HCT116 (cell line): Measurements from ENCODE around the gene CCL11. TPM values are rescaled to one million over a fixed set of nuclear protein-coding genes. Genes with fewer than 3 reads are reported as not detected.

Experiments
- ATAC-seq: fragments of 200-7000 bp; cut with Tn5 transposase; 2 replicates; pipeline ENCODE4 v1.9.1; 2020; ENCODE audit warnings: mild to moderate bottlenecking, moderate library complexity
- BruUV-seq: library from RNA; stranded (reverse); fragments of 400-500 nt; replicated peaks from 2 replicates; lab custom pipeline; 2021; lab: Mats Ljungman, UMichigan
- CTCF ChIA-PET: fragments of 300-600 bp; sonication (Branson Sonifier 250); formaldehyde crosslinking; loops from one replicate; lab custom pipeline; 2021; ENCODE audit warnings: antibody characterized with exemption; lab: Charles Lee
- POLR2A ChIA-PET: fragments of 300-600, 350-600 bp; sonication (Branson Sonifier 250); formaldehyde crosslinking; loops from one replicate; lab custom pipeline; 2021; ENCODE audit warnings: antibody characterized with exemption; lab: Charles Lee
- RAD21 ChIA-PET, 2 experiments: fragments of 300-600 bp; sonication (Branson Sonifier 250); formaldehyde crosslinking; loops; one replicate each; lab custom pipeline; 2023; ENCODE audit warnings: low total read pairs in 2 of 2; ENCODE audit not compliant: uncharacterized antibody in 2 of 2, unreplicated experiment in 2 of 2, low non-redundant PET in 1 of 2; lab: Charles Lee
- DNase-seq: peaks from one replicate; pipeline ENCODE4 v3.0.0-alpha.2; 2010; ENCODE audit warnings: low read depth, low spot score
- H2AFZ ChIP-seq: fragments of 200-600 bp; shearing (Covaris generic), sonication (generic); 2 replicates; pipeline ENCODE4 v1.6.1; 2017; ENCODE audit warnings: low read depth, mixed run types, mixed read lengths, antibody characterized with exemption, low read length; ENCODE audit not compliant: poor library complexity, severe bottlenecking
- H3K27ac ChIP-seq: 2 replicates; pipeline ENCODE4 v1.5.1; 2012; ENCODE audit warnings: low read depth, low read length
- H3K27me3 ChIP-seq: fragments of 200-600 bp; sonication (generic); 2 replicates; pipeline ENCODE4 v1.6.1; 2016; ENCODE audit warnings: mixed run types, low read length, mixed read lengths; ENCODE audit not compliant: insufficient read depth
- H3K36me3 ChIP-seq, 2 experiments: fragments of 200-500 bp in 1 of 2; fragments of 200-600 bp in 1 of 2; sonication (Bioruptor generic) in 1 of 2; sonication (generic) in 1 of 2; 2 replicates each; pipeline versions ENCODE4 v1.5.1 to v1.6.1; 2014 to 2016; ENCODE audit warnings: low read length in 2 of 2, inconsistent platforms in 1 of 2, mixed read lengths in 1 of 2, mixed run types in 1 of 2; ENCODE audit not compliant: insufficient read depth in 2 of 2, control insufficient read depth in 1 of 2
- H3K4me1 ChIP-seq, 2 experiments: fragments of 200-600 bp in 1 of 2; sonication (generic) in 1 of 2; 2 replicates each; pipeline versions ENCODE4 v1.5.1 to v1.6.1; 2012 to 2017; ENCODE audit warnings: low read length in 2 of 2, inconsistent platforms in 1 of 2, mild to moderate bottlenecking in 1 of 2, mixed read lengths in 1 of 2, mixed run types in 1 of 2, moderate library complexity in 1 of 2; ENCODE audit not compliant: insufficient read depth in 2 of 2, control insufficient read depth in 1 of 2
- H3K4me2 ChIP-seq: fragments of 200-600 bp; sonication (generic); 2 replicates; pipeline ENCODE4 v1.6.1; 2017; ENCODE audit warnings: mixed run types, low read length, mixed read lengths
- H3K4me3 ChIP-seq, 2 experiments: fragments of 200-600 bp in 1 of 2; sonication (generic) in 1 of 2; replicated peaks in 1 of 2; 2 replicates each; pipeline ENCODE4 v1.5.1; 2011 to 2016; ENCODE audit warnings: low read length in 2 of 2, control low read depth in 1 of 2, low read depth in 1 of 2, mild to moderate bottlenecking in 1 of 2, mixed read lengths in 1 of 2, mixed run types in 1 of 2
- H3K79me2 ChIP-seq: fragments of 200-600 bp; sonication (generic); 2 replicates; pipeline ENCODE4 v1.6.1; 2017; ENCODE audit warnings: mild to moderate bottlenecking, mixed run types, low read length, moderate library complexity, mixed read lengths; ENCODE audit not compliant: insufficient read depth
- H3K9ac ChIP-seq: fragments of 200-600 bp; sonication (generic); 2 replicates; pipeline ENCODE4 v1.6.1; 2016; ENCODE audit warnings: low read length, mixed read lengths
- H3K9me2 ChIP-seq: fragments of 200-600 bp; sonication (generic), shearing (Covaris generic); 2 replicates; pipeline ENCODE4 v1.6.1; 2017; ENCODE audit warnings: mixed run types, mild to moderate bottlenecking, moderate library complexity; ENCODE audit not compliant: insufficient read depth
- H3K9me3 ChIP-seq, 2 experiments: fragments of 200-500 bp in 1 of 2; fragments of 200-600 bp in 1 of 2; sonication (Bioruptor generic) in 1 of 2; sonication (generic) in 1 of 2; 2 replicates each; pipeline ENCODE4 v1.6.1; 2014 to 2017; ENCODE audit warnings: low read length in 2 of 2, mixed read lengths in 2 of 2, inconsistent platforms in 1 of 2, low read depth in 1 of 2, mild to moderate bottlenecking in 1 of 2, mixed run types in 1 of 2, moderate library complexity in 1 of 2; ENCODE audit not compliant: control insufficient read depth in 1 of 2, insufficient read depth in 1 of 2
- H4K20me1 ChIP-seq: fragments of 200-600 bp; sonication (generic), shearing (Covaris generic); 2 replicates; pipeline ENCODE4 v1.6.1; 2017; ENCODE audit warnings: mixed run types, mild to moderate bottlenecking, moderate library complexity; ENCODE audit not compliant: insufficient read depth
- CBX3 ChIP-seq: IDR thresholded peaks from 2 replicates; pipeline ENCODE4 v1.6.1; 2012; ENCODE audit warnings: low read depth
- CEBPB ChIP-seq: IDR thresholded peaks from 2 replicates; pipeline ENCODE4 v1.6.1; 2012; ENCODE audit warnings: low read depth
- CTCF ChIP-seq, 3 experiments: fragments of 200-600 bp in 1 of 3; sonication (generic) in 1 of 3; IDR thresholded peaks in 2 of 3; conservative IDR thresholded peaks in 1 of 3; 2 replicates each; pipeline ENCODE4 v1.5.1; 2012 to 2017; ENCODE audit warnings: low read depth in 2 of 3, low read length in 2 of 3, antibody characterized with exemption in 1 of 3, borderline replicate concordance in 1 of 3, control low read depth in 1 of 3, mild to moderate bottlenecking in 1 of 3, mixed read lengths in 1 of 3, mixed run types in 1 of 3, moderate library complexity in 1 of 3; ENCODE audit not compliant: insufficient read depth in 1 of 3
- EGR1 ChIP-seq: IDR thresholded peaks from 2 replicates; pipeline ENCODE4 v1.6.1; 2012; ENCODE audit warnings: low read depth
- ELF1 ChIP-seq: IDR thresholded peaks from 2 replicates; pipeline ENCODE4 v1.6.1; 2012; ENCODE audit warnings: low read depth, borderline replicate concordance
- EZH2phosphoT487 ChIP-seq: fragments of 200-600 bp; IDR thresholded peaks from 2 replicates; pipeline ENCODE4 v1.6.1; 2018; ENCODE audit warnings: antibody characterized with exemption, borderline replicate concordance
- FOSL1 ChIP-seq: IDR thresholded peaks from 2 replicates; pipeline ENCODE4 v1.6.1; 2012; ENCODE audit warnings: low read depth
- MAX ChIP-seq: IDR thresholded peaks from 2 replicates; pipeline ENCODE4 v1.6.1; 2012
- POLR2A ChIP-seq: IDR thresholded peaks from 2 replicates; pipeline ENCODE4 v1.7.0; 2011; ENCODE audit warnings: borderline replicate concordance; ENCODE audit not compliant: insufficient read depth, insufficient read length; ENCODE audit errors: extremely low read depth
- POLR2AphosphoS5 ChIP-seq: IDR thresholded peaks from 2 replicates; pipeline ENCODE4 v1.6.1; 2011; ENCODE audit warnings: mild to moderate bottlenecking, low read depth, low read length, moderate library complexity
- RAD21 ChIP-seq: IDR thresholded peaks from 2 replicates; pipeline ENCODE4 v1.6.1; 2012; ENCODE audit warnings: low read depth, mild to moderate bottlenecking
- SIN3A ChIP-seq: IDR thresholded peaks from 2 replicates; pipeline ENCODE4 v1.6.1; 2012; ENCODE audit warnings: low read depth
- SP1 ChIP-seq: IDR thresholded peaks from 2 replicates; pipeline ENCODE4 v1.6.1; 2012; ENCODE audit warnings: low read depth
- SRF ChIP-seq: IDR thresholded peaks from 2 replicates; pipeline ENCODE4 v1.6.1; 2012; ENCODE audit warnings: low read depth
- TCF7L2 ChIP-seq: IDR thresholded peaks from 2 replicates; pipeline ENCODE4 v1.7.0; 2011; ENCODE audit warnings: borderline replicate concordance, inconsistent platforms; ENCODE audit not compliant: insufficient read depth, insufficient read length; ENCODE audit errors: extremely low read depth
- YY1 ChIP-seq: IDR thresholded peaks from 2 replicates; pipeline ENCODE4 v1.6.1; 2011; ENCODE audit warnings: low read length, low read depth, moderate library complexity, mild to moderate bottlenecking; ENCODE audit not compliant: insufficient replicate concordance; ENCODE audit errors: extremely low read depth
- ZFX ChIP-seq: fragments of 450-650 bp; IDR thresholded peaks from 2 replicates; pipeline ENCODE4 v1.6.1; 2017
- ZNF274 ChIP-seq: fragments of 200-500 bp; sonication (Bioruptor generic); IDR thresholded peaks from 2 replicates; pipeline ENCODE4 v1.6.1; 2014; ENCODE audit warnings: mild to moderate bottlenecking, low read depth, low read length, inconsistent platforms
- intact Hi-C: fragments of 100-400 bp; cut with micrococcal nuclease; formaldehyde crosslinking; loops from 2 replicates; pipeline ENCODE4 v1.10.0; 2022
- total RNA-seq: library from RNA; stranded (reverse); gene quantifications from one replicate; pipeline ENCODE4 v1.2.1, GENCODE V29; 2021; ENCODE audit not compliant: unreplicated experiment
- TF ChIP-seq, protein P1 (sequence below): IDR thresholded peaks from 2 replicates; pipeline ENCODE4 v1.6.1; 2011; ENCODE audit warnings: mild to moderate bottlenecking, low read length, moderate library complexity; ENCODE audit not compliant: insufficient replicate concordance; ENCODE audit errors: extremely low read depth

Gene CCL11
- total RNA-seq, 1 experiment from 2014 or later, result not detected

- TF ChIP-seq POLR2A (no peak), CEBPB (no peak)
Measured at GRCh38 chr17:34299956-34300577, 14.5 kb downstream of the CCL11 start (continued).

GRCh38 chr17:34300652-34301370, 15.3 kb downstream of the CCL11 start:
- H2AFZ ChIP-seq, result no peak overlapping the region
- no peak overlapping the region for H3K4me2 ChIP-seq
- H3K4me3 ChIP-seq, result no peak overlapping the region
- no peak overlapping the region for H3K9ac ChIP-seq
- CTCF ChIA-PET, result no interaction called here
- TF ChIP-seq ZNF274, result no peak
- TF ChIP-seq SP1, result no peak
- TF ChIP-seq FOSL1, result no peak
- TF ChIP-seq CBX3, result no peak
- no peak for TF ChIP-seq EZH2phosphoT487
- TF ChIP-seq ZFX, result no peak
- no peak for TF ChIP-seq EGR1
- TF ChIP-seq CEBPB, result no peak
- no peak for TF ChIP-seq CTCF (IDR thresholded peaks at IDR 0.05 in 2 of 3, conservative IDR thresholded peaks at IDR 0.05 in 1 of 3; ENCODE audit: borderline replicate concordance in 1 of 3, insufficient read depth in 1 of 3, low read depth in 2 of 3, low read length in 2 of 3)
- no peak for TF ChIP-seq TCF7L2
- TF ChIP-seq RAD21, result no peak
- TF ChIP-seq MAX, result no peak
- TF ChIP-seq SRF, result no peak
- no peak for TF ChIP-seq POLR2A
- TF ChIP-seq YY1, result no peak
- TF ChIP-seq, protein P1, sequence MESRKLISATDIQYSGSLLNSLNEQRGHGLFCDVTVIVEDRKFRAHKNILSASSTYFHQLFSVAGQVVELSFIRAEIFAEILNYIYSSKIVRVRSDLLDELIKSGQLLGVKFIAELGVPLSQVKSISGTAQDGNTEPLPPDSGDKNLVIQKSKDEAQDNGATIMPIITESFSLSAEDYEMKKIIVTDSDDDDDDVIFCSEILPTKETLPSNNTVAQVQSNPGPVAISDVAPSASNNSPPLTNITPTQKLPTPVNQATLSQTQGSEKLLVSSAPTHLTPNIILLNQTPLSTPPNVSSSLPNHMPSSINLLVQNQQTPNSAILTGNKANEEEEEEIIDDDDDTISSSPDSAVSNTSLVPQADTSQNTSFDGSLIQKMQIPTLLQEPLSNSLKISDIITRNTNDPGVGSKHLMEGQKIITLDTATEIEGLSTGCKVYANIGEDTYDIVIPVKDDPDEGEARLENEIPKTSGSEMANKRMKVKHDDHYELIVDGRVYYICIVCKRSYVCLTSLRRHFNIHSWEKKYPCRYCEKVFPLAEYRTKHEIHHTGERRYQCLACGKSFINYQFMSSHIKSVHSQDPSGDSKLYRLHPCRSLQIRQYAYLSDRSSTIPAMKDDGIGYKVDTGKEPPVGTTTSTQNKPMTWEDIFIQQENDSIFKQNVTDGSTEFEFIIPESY, result no peak
- no peak for TF ChIP-seq ELF1
- no peak for TF ChIP-seq SIN3A
- TF ChIP-seq POLR2AphosphoS5, result no peak
- TF ChIP-seq, all 23 proteins: peak for 0
- no peaks in the 10 kb centered on the region for H3K4me1 ChIP-seq
- ChIA-PET RAD21 (no interaction called here), POLR2A (no interaction called here)
- intact Hi-C loops, result no loop called here
- no peak for DNase-seq
- H3K27me3 ChIP-seq, result no peaks in the 10 kb centered on the region
- H3K9me3 ChIP-seq, result no peaks in the 10 kb centered on the region
- H3K79me2 ChIP-seq, result no peaks in the 10 kb centered on the region
- no TSS peak for BruUV-seq
- H3K9me2 ChIP-seq, result no peaks in the 10 kb centered on the region
- H3K27ac ChIP-seq, result no peak overlapping the region
- H4K20me1 ChIP-seq, result no peaks in the 10 kb centered on the region
- no peak for ATAC-seq
- H3K36me3 ChIP-seq, result no peaks in the 10 kb centered on the region
